NCI-H526 (cell line): ENCODE measurements around the gene MSRB1.
A peak's percentile ranks its signal among the peaks of the same experiment; 100 is the strongest.
"Not testable (repeated sequence)": the region's sequence is repeated elsewhere in the genome, so short reads cannot be mapped to it uniquely, and the experiment has no call there.

Experiments
- DNase-seq, 2 experiments: peaks; one replicate each; lab custom pipeline; 2025; lab: John Stamatoyannopoulos, UW

MSRB1 gene

GRCh38 chr16:1940273-1941161 lies 2.5 kb downstream of the MSRB1 start:
- DNase-seq, result no peak

GRCh38 chr16:1939833-1940232 lies 3.2 kb downstream of the MSRB1 start:
- not testable (repeated sequence) for DNase-seq

GRCh38 chr16:1938910-1939309 lies 4.1 kb downstream of the MSRB1 start:
- DNase-seq, result no peak

GRCh38 chr16:1938316-1938715 lies 4.7 kb downstream of the MSRB1 start:
- DNase-seq, result no peak

- no peak for DNase-seq
Observed at GRCh38 chr16:1936945-1937479, 6.0 kb downstream of the MSRB1 start.

- DNase-seq, result no peak
Observed at GRCh38 chr16:1933097-1933661, 9.8 kb downstream of the MSRB1 start.

- DNase-seq, result no peak
Observed at GRCh38 chr16:1932050-1933028, 10.7 kb downstream of the MSRB1 start.

GRCh38 chr16:1930338-1930720 lies 12.7 kb downstream of the MSRB1 start:
- no peak for DNase-seq

GRCh38 chr16:1929578-1930337 lies 13.2 kb downstream of the MSRB1 start:
- DNase-seq, result peak in 1 of 2 experiments; percentile 85

- peak in 1 of 2 experiments; percentile 29 for DNase-seq
Observed at GRCh38 chr16:1929105-1929504, 13.9 kb downstream of the MSRB1 start.

GRCh38 chr16:1926271-1926670 lies 16.7 kb downstream of the MSRB1 start:
- DNase-seq, result no peak

- DNase-seq, result no peak
Observed at GRCh38 chr16:1924095-1924494, 18.9 kb downstream of the MSRB1 start.

- DNase-seq, result peak in 1 of 2 experiments; percentile 69
Observed at GRCh38 chr16:1923299-1924034, 19.5 kb downstream of the MSRB1 start.

- DNase-seq, result no peak
Observed at GRCh38 chr16:1922357-1922756, 20.6 kb downstream of the MSRB1 start.

- DNase-seq, result peak in 1 of 2 experiments; percentile 52
Observed at GRCh38 chr16:1920727-1921171, 22.2 kb downstream of the MSRB1 start.

- DNase-seq, result not testable (repeated sequence)
Observed at GRCh38 chr16:1920122-1920521, 22.9 kb downstream of the MSRB1 start.

GRCh38 chr16:1919327-1919998 lies 23.5 kb downstream of the MSRB1 start:
- peak in 1 of 2 experiments; percentile 49 for DNase-seq

GRCh38 chr16:1918351-1919326 lies 24.4 kb downstream of the MSRB1 start, which contains the start of gene HS3ST6:
HS3ST6 (minus strand) TSS chr16:1918415; CDS start chr16:1918323, 92 bp downstream.
- DNase-seq, result no peak
